ENCODE results near the gene EN2.

Gene EN2

GRCh38 chr7:155470686-155471638, 13.0 kb downstream of the EN2 start:
- Histone ChIP-seq H3K4me2 (ENCODE audit: low read length) (no peak overlapping the region), H3K4me1 (ENCODE audit: low read length) (peaks cover 10% of the 10 kb centered on the region), H3K27me3 (ENCODE audit: low read depth, low read length) (peaks cover 65% of the 10 kb centered on the region), H3K36me3 (replicated peaks; ENCODE audit: low read depth, low read length) (no peaks in the 10 kb centered on the region), H3K27ac (ENCODE audit: low read length) (no peak overlapping the region), H3K9ac (ENCODE audit: low read length) (no peak overlapping the region), H3K4me3 (ENCODE audit: low read length) (no peak overlapping the region), H4K20me1 (ENCODE audit: insufficient read depth, low read length) (no peaks in the 10 kb centered on the region), H3K9me3 (ENCODE audit: insufficient read depth, low read length) (no peaks in the 10 kb centered on the region), H3K79me2 (ENCODE audit: low read length) (no peaks in the 10 kb centered on the region), H2AFZ (ENCODE audit: low read depth, low read length) (no peak overlapping the region)
- TF ChIP-seq CTCF (IDR thresholded peaks at IDR 0.05; ENCODE audit: low read depth, low read length) (no peak), EZH2phosphoT487 (IDR thresholded peaks at IDR 0.05; ENCODE audit: low read depth) (no peak)

- H3K4me2 ChIP-seq (ENCODE audit: low read length): 0 out of 2 replicates have a peak overlapping the region, but pooled peaks have one; percentile 5
Measured at GRCh38 chr7:155471718-155472117, 13.8 kb downstream of the EN2 start.

GRCh38 chr7:155477476-155477875, 19.5 kb downstream of the EN2 start:
- Histone ChIP-seq H3K4me2 (ENCODE audit: low read length) (peak overlapping the region; percentile 34), H3K36me3 (replicated peaks; ENCODE audit: low read depth, low read length) (no peaks in the 10 kb centered on the region), H3K9me3 (ENCODE audit: insufficient read depth, low read length) (no peaks in the 10 kb centered on the region), H3K27me3 (ENCODE audit: low read depth, low read length) (peaks cover 47% of the 10 kb centered on the region), H3K4me3 (ENCODE audit: low read length) (no peak overlapping the region), H3K9ac (ENCODE audit: low read length) (no peak overlapping the region), H4K20me1 (ENCODE audit: insufficient read depth, low read length) (no peaks in the 10 kb centered on the region), H2AFZ (ENCODE audit: low read depth, low read length) (no peak overlapping the region), H3K27ac (ENCODE audit: low read length) (no peak overlapping the region), H3K4me1 (ENCODE audit: low read length) (peaks cover 14% of the 10 kb centered on the region), H3K79me2 (ENCODE audit: low read length) (no peaks in the 10 kb centered on the region)
- TF ChIP-seq EZH2phosphoT487 (IDR thresholded peaks at IDR 0.05; ENCODE audit: low read depth) (no peak), CTCF (IDR thresholded peaks at IDR 0.05; ENCODE audit: low read depth, low read length) (no peak)

More at GRCh38 chr7:155471718-155472117, 13.8 kb downstream of the EN2 start:
- no peak overlapping the region for H3K9ac ChIP-seq (ENCODE audit: low read length)
- H3K36me3 ChIP-seq (replicated peaks; ENCODE audit: low read depth, low read length): no peaks in the 10 kb centered on the region
- no peaks in the 10 kb centered on the region for H3K79me2 ChIP-seq (ENCODE audit: low read length)
- H3K27ac ChIP-seq (ENCODE audit: low read length): no peak overlapping the region
- peaks cover 71% of the 10 kb centered on the region for H3K27me3 ChIP-seq (ENCODE audit: low read depth, low read length)
- H3K9me3 ChIP-seq (ENCODE audit: insufficient read depth, low read length): no peaks in the 10 kb centered on the region
- no peak for TF ChIP-seq CTCF (IDR thresholded peaks at IDR 0.05; ENCODE audit: low read depth, low read length)
- TF ChIP-seq EZH2phosphoT487 (IDR thresholded peaks at IDR 0.05; ENCODE audit: low read depth): no peak
- H3K4me1 ChIP-seq (ENCODE audit: low read length): peaks cover 10% of the 10 kb centered on the region
- H4K20me1 ChIP-seq (ENCODE audit: insufficient read depth, low read length): no peaks in the 10 kb centered on the region
- H3K4me3 ChIP-seq (ENCODE audit: low read length): no peak overlapping the region
- H2AFZ ChIP-seq (ENCODE audit: low read depth, low read length): no peak overlapping the region

GRCh38 chr7:155481764-155482163, 23.8 kb downstream of the EN2 start:
- Histone ChIP-seq H4K20me1 (ENCODE audit: insufficient read depth, low read length) (no peaks in the 10 kb centered on the region), H3K27me3 (ENCODE audit: low read depth, low read length) (peaks cover 16% of the 10 kb centered on the region), H3K36me3 (replicated peaks; ENCODE audit: low read depth, low read length) (no peaks in the 10 kb centered on the region), H2AFZ (ENCODE audit: low read depth, low read length) (no peak overlapping the region), H3K79me2 (ENCODE audit: low read length) (no peaks in the 10 kb centered on the region), H3K9me3 (ENCODE audit: insufficient read depth, low read length) (no peaks in the 10 kb centered on the region), H3K9ac (ENCODE audit: low read length) (no peak overlapping the region), H3K27ac (ENCODE audit: low read length) (no peak overlapping the region), H3K4me3 (ENCODE audit: low read length) (no peak overlapping the region), H3K4me2 (ENCODE audit: low read length) (no peak overlapping the region), H3K4me1 (ENCODE audit: low read length) (peaks cover 14% of the 10 kb centered on the region)
- no peak for TF ChIP-seq EZH2phosphoT487 (IDR thresholded peaks at IDR 0.05; ENCODE audit: low read depth)
- TF ChIP-seq CTCF (IDR thresholded peaks at IDR 0.05; ENCODE audit: low read depth, low read length): no peak
